HG03378 (cell line): ENCODE results near the gene KRT39.
"Not testable (repeated sequence)": the region's sequence is repeated elsewhere in the genome, so short reads cannot be mapped to it uniquely, and the experiment has no call there.

ENCODE experiments used
- ATAC-seq: cut with Tn5 transposase; IDR thresholded peaks from one replicate; pipeline ENCODE4 v1.9.1; 2021; ENCODE audit warnings: mild to moderate bottlenecking, moderate library complexity; ENCODE audit not compliant: unreplicated experiment

KRT39 gene

DNA sequence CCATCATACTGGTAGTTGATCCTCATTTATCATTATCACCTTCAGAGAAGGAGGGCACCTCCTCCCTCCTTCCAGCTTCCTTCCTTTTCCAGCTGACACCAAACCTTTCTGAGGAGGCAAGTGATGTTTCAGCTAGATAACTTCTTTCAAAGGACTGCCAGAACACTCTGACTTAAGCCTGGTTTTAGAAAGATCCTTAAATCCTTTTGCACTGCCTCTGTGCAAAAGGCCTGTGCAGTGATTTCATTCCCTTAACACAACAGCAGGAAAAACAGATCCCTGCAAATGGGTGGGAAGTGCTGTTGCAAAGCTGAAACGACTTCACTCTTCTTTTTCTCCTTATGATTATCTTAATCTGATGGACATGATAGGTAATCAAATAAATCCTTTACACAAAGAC lies 22.2 kb downstream of the KRT39 start:
- ATAC-seq, result no peak

- ATAC-seq, result no peak
These were observed 24.2 kb downstream of the KRT39 start for GRCh38 chr17:40942553-40942952.

- ATAC-seq, result no peak
These were observed 26.5 kb downstream of the KRT39 start for GRCh38 chr17:40940266-40940665.

GRCh38 chr17:40938981-40939380 lies 27.8 kb downstream of the KRT39 start:
- ATAC-seq, result no peak

DNA sequence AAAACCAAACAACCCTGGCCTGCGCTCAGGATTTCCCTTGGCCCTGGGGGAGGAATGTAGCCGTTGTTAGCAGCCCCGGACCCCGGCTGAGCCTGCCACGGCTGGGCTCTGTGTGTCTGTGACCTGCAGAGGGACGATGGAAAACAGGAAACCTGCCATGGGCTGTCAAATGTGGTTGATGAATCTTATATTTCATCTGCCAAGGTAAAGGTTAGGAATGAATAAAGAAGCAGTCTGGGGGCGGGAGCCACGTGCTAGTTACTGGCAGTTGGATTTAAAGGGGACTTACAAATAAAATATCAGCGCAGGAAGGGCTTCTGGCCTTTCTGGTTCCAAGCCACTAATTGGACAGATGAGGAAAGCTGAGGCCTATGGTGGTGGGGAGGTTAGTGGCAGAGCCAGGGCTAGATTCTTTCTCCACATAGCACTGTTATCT lies 29.3 kb downstream of the KRT39 start, which contains the start of gene KRT23:
KRT23 (minus strand) TSS at position 263 of the 436 bp plus-strand sequence. CDS start 1,043 bp downstream, outside the sequence.
- ATAC-seq, result no peak

DNA sequence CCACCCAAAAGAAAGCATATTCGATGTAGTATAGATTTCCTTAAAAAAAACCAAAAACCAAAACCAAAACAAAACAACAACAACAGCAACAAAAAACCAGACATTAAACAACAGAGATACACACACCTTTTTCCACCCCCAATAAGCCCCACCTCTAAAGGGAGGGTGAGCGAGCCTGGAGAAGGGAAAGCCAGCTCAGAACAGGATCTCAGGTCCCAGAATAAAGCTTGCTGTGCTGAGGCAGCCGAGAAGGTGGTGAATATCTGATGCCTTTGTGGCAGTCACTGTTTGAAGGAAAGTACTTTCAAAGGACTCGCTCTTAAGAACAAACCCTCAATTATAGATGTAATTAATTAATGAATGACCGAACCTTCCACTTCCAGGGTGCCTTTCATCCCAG lies 29.8 kb downstream of the KRT39 start:
- ATAC-seq, result no peak

DNA sequence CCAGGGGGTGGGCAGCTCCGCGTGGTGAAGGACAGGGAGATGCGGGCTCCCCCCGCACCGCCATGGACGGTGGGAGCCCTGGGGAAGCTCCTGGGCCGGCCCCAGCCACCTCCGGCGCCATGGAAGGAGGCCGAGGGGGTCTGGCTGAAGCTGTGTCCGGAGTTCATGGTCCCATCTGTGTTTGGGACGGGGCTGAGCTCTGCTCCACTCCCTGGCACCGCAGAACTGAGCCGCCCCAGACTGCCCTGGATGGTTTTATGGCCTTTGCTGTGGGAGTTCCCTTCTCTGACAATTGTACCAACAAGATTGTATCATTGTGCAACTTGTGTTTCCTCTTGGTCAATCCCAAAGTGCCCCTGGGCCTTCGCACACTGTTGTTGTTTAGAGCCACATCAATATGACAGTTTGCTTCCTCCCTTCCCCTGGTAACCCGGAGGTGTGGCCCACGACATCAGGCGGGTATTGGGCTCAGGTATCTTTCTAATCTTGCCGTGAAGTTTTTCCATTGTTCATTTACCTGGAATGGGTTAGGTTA lies 30.2 kb downstream of the KRT39 start:
- ATAC-seq, result no peak

- ATAC-seq, result no peak
These were observed 31.1 kb downstream of the KRT39 start for GRCh38 chr17:40935624-40936023.

DNA sequence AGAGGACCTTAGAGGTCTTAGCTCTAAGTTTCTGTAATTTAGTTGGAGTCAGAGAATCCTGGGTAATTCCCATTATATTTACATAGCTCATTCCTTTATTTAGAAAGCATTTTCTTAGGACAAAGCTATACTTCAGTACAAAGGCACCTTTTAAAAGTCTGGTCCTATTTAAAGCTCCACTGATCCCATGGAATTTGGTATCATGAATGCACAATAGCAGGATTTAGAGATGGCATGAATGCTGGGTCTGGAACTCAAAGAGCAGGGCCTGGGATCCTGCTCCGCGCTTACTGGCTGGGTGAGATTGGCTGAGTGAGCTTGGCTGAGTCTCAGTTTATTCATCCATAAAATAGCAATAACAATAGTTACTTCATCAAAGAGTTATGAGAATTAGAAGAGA lies 34.1 kb downstream of the KRT39 start:
- no peak for ATAC-seq

GRCh38 chr17:40931311-40931710 lies 35.4 kb downstream of the KRT39 start:
- no peak for ATAC-seq

- ATAC-seq, result no peak
These were observed 40.4 kb downstream of the KRT39 start for GRCh38 chr17:40926341-40926740.

DNA sequence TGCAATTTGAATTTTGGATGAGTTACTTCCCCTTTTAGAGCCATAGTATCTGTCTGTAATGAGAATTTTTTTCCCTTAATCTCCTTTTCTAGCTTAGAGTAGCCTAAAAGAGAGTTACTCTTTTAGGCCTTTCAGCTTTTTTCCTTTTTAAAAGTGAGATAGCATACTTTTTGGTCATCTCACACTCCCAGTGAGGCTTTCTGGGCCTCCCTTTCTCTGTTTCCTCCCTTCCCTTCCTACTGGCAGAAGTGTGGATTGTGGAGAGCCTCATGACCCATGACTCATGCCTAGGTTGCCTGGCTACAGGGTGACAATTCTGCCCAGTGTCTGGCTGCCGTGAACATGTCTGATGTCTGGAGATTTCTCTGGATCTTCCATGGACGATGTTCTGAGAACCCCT lies 44.5 kb downstream of the KRT39 start:
- ATAC-seq, result no peak

- ATAC-seq, result no peak
These were observed 45.7 kb downstream of the KRT39 start for GRCh38 chr17:40921026-40921425.

DNA sequence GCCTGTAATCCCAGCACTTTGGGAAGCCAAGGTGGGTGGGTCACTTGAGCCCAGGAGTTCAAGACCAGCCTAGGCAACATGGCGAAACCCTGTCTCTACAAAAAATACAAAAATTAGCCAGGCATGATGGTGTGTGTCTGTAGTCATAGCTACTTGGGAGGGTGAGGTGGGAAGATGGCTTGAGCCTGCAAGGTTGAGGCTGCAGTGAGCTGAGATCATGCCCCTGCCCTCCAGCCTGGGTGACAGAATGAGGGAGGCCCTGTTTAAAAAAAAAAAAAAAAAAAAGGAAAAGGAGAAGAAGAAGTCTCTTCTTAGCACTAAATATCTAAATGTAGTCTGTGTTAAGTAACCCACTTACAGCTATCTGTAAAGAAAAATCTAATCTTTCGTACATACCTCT lies 49.6 kb downstream of the KRT39 start:
- ATAC-seq, result not testable (repeated sequence)

GRCh38 chr17:40916366-40916765 lies 50.4 kb downstream of the KRT39 start:
- no peak for ATAC-seq

- no peak for ATAC-seq
These were observed 51.0 kb downstream of the KRT39 start for GRCh38 chr17:40915721-40916256.

- no peak for ATAC-seq
These were observed 51.5 kb downstream of the KRT39 start for GRCh38 chr17:40915199-40915661.

- no peak for ATAC-seq
These were observed 52.5 kb downstream of the KRT39 start for GRCh38 chr17:40914075-40914855.

- ATAC-seq, result no peak
These were observed 54.1 kb downstream of the KRT39 start for GRCh38 chr17:40912486-40913210.

DNA sequence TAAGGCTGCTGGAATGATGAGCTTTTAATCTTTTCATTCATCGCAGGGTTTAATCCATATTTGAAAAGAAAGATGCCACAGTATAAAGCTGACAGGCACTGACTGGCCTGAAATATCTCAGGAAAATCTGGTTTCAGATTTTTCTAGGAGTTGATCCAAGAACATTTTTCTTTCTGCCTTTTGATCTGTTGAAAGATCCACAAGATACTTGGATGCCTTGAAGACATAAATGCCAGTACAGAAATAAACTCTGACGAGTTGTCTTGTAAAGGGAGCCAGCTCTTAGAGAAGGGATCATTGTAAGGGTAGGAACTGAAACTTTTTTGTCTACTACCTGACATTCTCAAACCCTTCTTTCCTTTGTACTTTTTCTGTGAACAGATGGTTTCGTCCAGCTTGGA lies 56.3 kb downstream of the KRT39 start:
- ATAC-seq, result no peak

GRCh38 chr17:40909755-40910154 lies 57.0 kb downstream of the KRT39 start:
- ATAC-seq, result no peak

- ATAC-seq, result no peak
These were observed 57.4 kb downstream of the KRT39 start for GRCh38 chr17:40909351-40909750.
